H9 (cell line): ENCODE results near the gene CFAP100. TPM values are rescaled to one million over a fixed set of nuclear protein-coding genes. Genes with fewer than 3 reads are reported as not detected.
A peak's percentile ranks its signal among the peaks of the same experiment; 100 is the strongest.

ENCODE experiments used
- DNase-seq: peaks from one replicate; pipeline ENCODE4 v3.0.0-alpha.2; 2017
- H2AFZ ChIP-seq: one replicate; pipeline ENCODE4 v1.6.1; 2013; ENCODE audit warnings: mild to moderate bottlenecking, low read length, control low read depth, moderate library complexity
- H2AK5ac ChIP-seq: 2 replicates; pipeline ENCODE4 v1.6.1; 2013; ENCODE audit warnings: low read length, control low read depth, mixed read lengths; ENCODE audit not compliant: insufficient read length
- H2BK120ac ChIP-seq: one replicate; pipeline ENCODE4 v1.6.1; 2013; ENCODE audit warnings: low read depth, mild to moderate bottlenecking, low read length, control low read depth, inconsistent platforms; ENCODE audit not compliant: poor library complexity, severe bottlenecking
- H2BK12ac ChIP-seq: 2 replicates; pipeline ENCODE4 v1.6.1; 2013; ENCODE audit warnings: low read length, control low read depth, mixed read lengths, low read depth; ENCODE audit not compliant: insufficient read length
- H2BK15ac ChIP-seq: 2 replicates; pipeline ENCODE4 v1.6.1; 2013; ENCODE audit warnings: low read depth, low read length, control low read depth
- H2BK20ac ChIP-seq: one replicate; pipeline ENCODE4 v1.6.1; 2013; ENCODE audit warnings: low read depth, mild to moderate bottlenecking, low read length, control low read depth, inconsistent platforms; ENCODE audit not compliant: poor library complexity, severe bottlenecking
- H2BK5ac ChIP-seq: 2 replicates; pipeline ENCODE4 v1.6.1; 2013; ENCODE audit warnings: low read length, control low read depth, mixed read lengths; ENCODE audit not compliant: insufficient read length
- H3K14ac ChIP-seq: 2 replicates; pipeline ENCODE4 v1.6.1; 2013; ENCODE audit warnings: low read length, control low read depth; ENCODE audit not compliant: insufficient read depth
- H3K18ac ChIP-seq: 2 replicates; pipeline ENCODE4 v1.6.1; 2013; ENCODE audit warnings: low read depth, mild to moderate bottlenecking, mixed read lengths, low read length, control low read depth; ENCODE audit not compliant: insufficient read length
- H3K23ac ChIP-seq: 2 replicates; pipeline ENCODE4 v1.6.1; 2013; ENCODE audit warnings: low read length, control low read depth, mixed read lengths, low read depth; ENCODE audit not compliant: insufficient read length
- H3K23me2 ChIP-seq: 2 replicates; pipeline ENCODE4 v1.6.1; 2013; ENCODE audit warnings: low read depth, mild to moderate bottlenecking, mixed read lengths, low read length, control low read depth; ENCODE audit not compliant: insufficient read length, poor library complexity, severe bottlenecking
- H3K27ac ChIP-seq: 2 replicates; pipeline ENCODE4 v1.5.1; 2013; ENCODE audit warnings: low read length, control low read depth, mixed read lengths, low read depth; ENCODE audit not compliant: insufficient read length
- H3K27me3 ChIP-seq: 2 replicates; pipeline ENCODE4 v1.6.1; 2013; ENCODE audit warnings: low read length, control low read depth, inconsistent platforms; ENCODE audit not compliant: insufficient read depth
- H3K4ac ChIP-seq: 2 replicates; pipeline ENCODE4 v1.6.1; 2013; ENCODE audit warnings: low read depth, mild to moderate bottlenecking, control low read depth, inconsistent platforms, low read length, moderate library complexity
- H3K4me1 ChIP-seq: 2 replicates; pipeline ENCODE4 v1.6.1; 2013; ENCODE audit warnings: low read length, control low read depth, inconsistent platforms; ENCODE audit not compliant: insufficient read depth
- H3K4me2 ChIP-seq: 2 replicates; pipeline ENCODE4 v1.6.1; 2013; ENCODE audit warnings: low read length, control low read depth, mixed read lengths; ENCODE audit not compliant: insufficient read length, insufficient read depth
- H3K56ac ChIP-seq: 2 replicates; pipeline ENCODE4 v1.6.1; 2013; ENCODE audit warnings: low read depth, mild to moderate bottlenecking, mixed read lengths, low read length, control low read depth; ENCODE audit not compliant: insufficient read length
- H3K79me1 ChIP-seq: 2 replicates; pipeline ENCODE4 v1.6.1; 2013; ENCODE audit warnings: low read depth, mild to moderate bottlenecking, moderate library complexity, low read length, control low read depth, inconsistent platforms; ENCODE audit not compliant: insufficient read depth, poor library complexity, severe bottlenecking
- H3K79me2 ChIP-seq: 2 replicates; pipeline ENCODE4 v1.6.1; 2013; ENCODE audit warnings: low read length, control low read depth, inconsistent platforms; ENCODE audit not compliant: insufficient read depth
- H3K9ac ChIP-seq: 2 replicates; pipeline ENCODE4 v1.6.1; 2013; ENCODE audit warnings: low read length, control low read depth, mixed read lengths; ENCODE audit not compliant: insufficient read length; ENCODE audit errors: extremely low read depth
- H3K9me3 ChIP-seq: one replicate; pipeline ENCODE4 v1.6.1; 2013; ENCODE audit warnings: low read depth, low read length, inconsistent platforms; ENCODE audit not compliant: control insufficient read depth
- H3T11ph ChIP-seq: one replicate; pipeline ENCODE4 v1.6.1; 2013; ENCODE audit warnings: mild to moderate bottlenecking, low read length, control low read depth, inconsistent platforms
- H4K20me1 ChIP-seq: one replicate; pipeline ENCODE4 v1.6.1; 2013; ENCODE audit not compliant: control insufficient read depth, insufficient read length, insufficient read depth
- H4K5ac ChIP-seq: 2 replicates; pipeline ENCODE4 v1.6.1; 2013; ENCODE audit warnings: low read depth, mild to moderate bottlenecking, mixed read lengths, low read length, control low read depth; ENCODE audit not compliant: insufficient read length
- H4K8ac ChIP-seq: replicated peaks from 2 replicates; pipeline ENCODE4 v1.6.1; 2013; ENCODE audit warnings: low read length, control low read depth, mixed read lengths, low read depth; ENCODE audit not compliant: insufficient read length
- H4K91ac ChIP-seq: 2 replicates; pipeline ENCODE4 v1.6.1; 2013; ENCODE audit warnings: low read depth, mild to moderate bottlenecking, moderate library complexity, mixed read lengths, low read length, control low read depth; ENCODE audit not compliant: insufficient read length
- H3K27ac Mint-ChIP-seq, 3 experiments: 2 replicates in 2 of 3; 3 replicates in 1 of 3; pipeline ENCODE4 v1.8.0; 2020 to 2021; ENCODE audit warnings: mixed read lengths in 3 of 3, mild to moderate bottlenecking in 1 of 3, moderate library complexity in 1 of 3
- H3K27me3 Mint-ChIP-seq: 2 replicates; pipeline ENCODE4 v1.8.0; 2021; ENCODE audit warnings: low read depth, mild to moderate bottlenecking, moderate library complexity, mixed read lengths
- H3K36me3 Mint-ChIP-seq, 3 experiments: 2 replicates in 2 of 3; 3 replicates in 1 of 3; pipeline ENCODE4 v1.8.0; 2020 to 2021; ENCODE audit warnings: low read depth in 3 of 3, mixed read lengths in 3 of 3; ENCODE audit not compliant: insufficient read depth in 1 of 3
- H3K4me1 Mint-ChIP-seq, 2 experiments: 2 replicates each; pipeline ENCODE4 v1.8.0; 2020; ENCODE audit warnings: mixed read lengths in 2 of 2
- H3K4me3 Mint-ChIP-seq, 2 experiments: 2 replicates in 1 of 2; 3 replicates in 1 of 2; pipeline ENCODE4 v1.8.0; 2020 to 2021; ENCODE audit warnings: mild to moderate bottlenecking in 2 of 2, mixed read lengths in 2 of 2, moderate library complexity in 1 of 2
- H3K9me3 Mint-ChIP-seq, 2 experiments: 2 replicates in 1 of 2; 3 replicates in 1 of 2; pipeline ENCODE4 v1.8.0; 2020; ENCODE audit warnings: mild to moderate bottlenecking in 2 of 2, mixed read lengths in 2 of 2, moderate library complexity in 1 of 2
- CTCF ChIP-seq: fragments of 200-600 bp; sonication (generic); conservative IDR thresholded peaks from 3 replicates; pipeline ENCODE4 v1.8.0; 2021; ENCODE audit warnings: antibody characterized with exemption, mild to moderate bottlenecking
- WGBS: extraction: QIAGEN DNeasy Blood & Tissue Kit; methylation state at CpG from one replicate; pipeline ENCODE4 v1.1.7; 2013; ENCODE audit warnings: missing lambda C conversion rate, low lambda C conversion rate, mixed read lengths; ENCODE audit not compliant: insufficient read length; ENCODE audit errors: extremely low coverage; 5-methylcytosine and 5-hydroxymethylcytosine counted together
- total RNA-seq: library from RNA; stranded (reverse); gene quantifications from 2 replicates; pipeline ENCODE4 v1.2.1, GENCODE V29; 2021

The CFAP100 gene
- total RNA-seq, 1 experiment from 2014 or later = 0.44 TPM

GRCh38 chr3:126448136-126448892, 53.6 kb downstream of the CFAP100 start:
- peak overlapping the region in 1 of 3 experiments; percentile 82; a peak in 1 of 7 replicates for H3K27ac Mint-ChIP-seq
- Histone ChIP-seq H4K91ac (no peak overlapping the region), H3K4me1 (no peaks in the 10 kb centered on the region), H2BK120ac (no peak overlapping the region), H3K9ac (no peak overlapping the region), H3K56ac (no peak overlapping the region), H2AFZ (no peak overlapping the region), H3K27me3 (no peaks in the 10 kb centered on the region), H3K18ac (no peak overlapping the region), H2BK5ac (no peak overlapping the region), H2BK12ac (no peak overlapping the region), H3K27ac (no peak overlapping the region), H4K5ac (no peak overlapping the region), H2BK15ac (no peak overlapping the region), H3K23me2 (no peaks in the 10 kb centered on the region), H3T11ph (no peak overlapping the region), H3K9me3 (no peaks in the 10 kb centered on the region), H3K4me2 (no peak overlapping the region), H3K79me2 (no peaks in the 10 kb centered on the region), H3K79me1 (no peaks in the 10 kb centered on the region), H2BK20ac (no peak overlapping the region), H3K14ac (no peak overlapping the region), H4K20me1 (no peaks in the 10 kb centered on the region), H3K4ac (no peak overlapping the region), H2AK5ac (no peak overlapping the region), H3K23ac (no peak overlapping the region), H4K8ac (no peak overlapping the region)
- peaks cover 10 to 13% of the 10 kb centered on the region in 2 experiments for H3K4me1 Mint-ChIP-seq
- H3K36me3 Mint-ChIP-seq = peaks cover 7 to 27% (median 20%) of the 10 kb centered on the region in 3 experiments
- no peaks in the 10 kb centered on the region for H3K9me3 Mint-ChIP-seq
- no peak for TF ChIP-seq CTCF
- no peak overlapping the region for H3K4me3 Mint-ChIP-seq
- H3K27me3 Mint-ChIP-seq = no peaks in the 10 kb centered on the region; the same call in 1 of the 2 replicates
- no peak for DNase-seq
- no CpG with 5 or more reads among the region's 17 CpGs for WGBS
